SK-N-SH (cell line): ENCODE measurements around the gene UCN. TPM values are rescaled to one million over a fixed set of nuclear protein-coding genes. Genes with fewer than 3 reads are reported as not detected.

Source experiments
- CTCF ChIA-PET: fragments of 300-600, 350-600 bp; formaldehyde crosslinking; extraction: SDS; loops from one replicate; lab custom pipeline; 2021; lab: Yijun Ruan, JAX
- POLR2A ChIA-PET: fragments of 350-600 bp; sonication (Branson Sonifier 250); formaldehyde crosslinking; extraction: SDS; loops from one replicate; lab custom pipeline; 2020; ENCODE audit warnings: antibody characterized with exemption, inconsistent platforms; lab: Yijun Ruan, JAX
- DNase-seq: peaks from one replicate; pipeline ENCODE4 v3.0.0; 2012
- H2AFZ ChIP-seq: fragments of 200-600 bp; sonication (generic); 2 replicates; pipeline ENCODE4 v1.8.1; 2016; ENCODE audit warnings: antibody characterized with exemption, mild to moderate bottlenecking, low read depth
- H3F3A ChIP-seq: fragments of 200-600 bp; sonication (generic); replicated peaks from 2 replicates; pipeline ENCODE3; 2016; ENCODE audit warnings: antibody characterized with exemption, mild to moderate bottlenecking; ENCODE audit not compliant: insufficient read depth
- H3K27ac ChIP-seq, 2 experiments: fragments of 200-500 bp in 1 of 2; fragments of 200-600 bp in 1 of 2; sonication (Bioruptor generic) in 1 of 2; sonication (generic), shearing (Covaris generic) in 1 of 2; 2 replicates each; pipeline versions ENCODE4 v1.5.1 to v1.6.1; 2014 to 2016; ENCODE audit warnings: low read depth in 2 of 2, inconsistent platforms in 1 of 2, low read length in 1 of 2, mild to moderate bottlenecking in 1 of 2, mixed read lengths in 1 of 2
- H3K27me3 ChIP-seq: fragments of 200-600 bp; sonication (generic), shearing (Covaris generic); 2 replicates; pipeline ENCODE4 v1.6.1; 2016; ENCODE audit warnings: mixed run types; ENCODE audit not compliant: insufficient read depth
- H3K36me3 ChIP-seq, 2 experiments: fragments of 200-500 bp in 1 of 2; fragments of 200-600 bp in 1 of 2; sonication (Bioruptor generic) in 1 of 2; sonication (generic) in 1 of 2; replicated peaks in 1 of 2; 2 replicates each; pipeline versions ENCODE3 to v1.5.1; 2014 to 2016; ENCODE audit warnings: low read length in 1 of 2, mild to moderate bottlenecking in 1 of 2; ENCODE audit not compliant: insufficient read depth in 2 of 2, control insufficient read depth in 1 of 2
- H3K4me1 ChIP-seq, 2 experiments: fragments of 200-500 bp in 1 of 2; fragments of 200-600 bp in 1 of 2; sonication (Bioruptor generic) in 1 of 2; sonication (generic), shearing (Covaris generic) in 1 of 2; 2 replicates each; pipeline versions ENCODE4 v1.5.1 to v1.6.1; 2014 to 2016; ENCODE audit warnings: low read depth in 1 of 2, low read length in 1 of 2, mixed run types in 1 of 2; ENCODE audit not compliant: insufficient read depth in 2 of 2, control insufficient read depth in 1 of 2
- H3K4me2 ChIP-seq: fragments of 200-600 bp; sonication (generic), shearing (Covaris generic); 2 replicates; pipeline ENCODE4 v1.6.1; 2017; ENCODE audit warnings: mixed run types
- H3K4me3 ChIP-seq, 2 experiments: fragments of 200-500 bp in 1 of 2; fragments of 200-600 bp in 1 of 2; sonication (Bioruptor generic) in 1 of 2; sonication (generic), shearing (Covaris generic) in 1 of 2; 2 replicates each; pipeline versions ENCODE4 v1.5.1 to v1.8.1; 2014 to 2016; ENCODE audit warnings: low read depth in 2 of 2, inconsistent platforms in 1 of 2, low read length in 1 of 2, mild to moderate bottlenecking in 1 of 2, mixed read lengths in 1 of 2, moderate library complexity in 1 of 2
- H3K79me2 ChIP-seq: fragments of 200-600 bp; sonication (generic); 2 replicates; pipeline ENCODE4 v1.8.1; 2017; ENCODE audit warnings: mild to moderate bottlenecking; ENCODE audit not compliant: insufficient read depth
- H3K9ac ChIP-seq: fragments of 200-600 bp; sonication (generic); 2 replicates; pipeline ENCODE4 v1.6.1; 2017; ENCODE audit warnings: mixed run types
- H3K9me2 ChIP-seq: fragments of 200-600 bp; sonication (generic); 2 replicates; pipeline ENCODE4 v1.6.1; 2017; ENCODE audit warnings: mixed run types
- H3K9me3 ChIP-seq: fragments of 200-600 bp; sonication (generic); 2 replicates; pipeline ENCODE4 v1.6.1; 2017; ENCODE audit warnings: mixed run types, mild to moderate bottlenecking, moderate library complexity
- H4K20me1 ChIP-seq: fragments of 200-600 bp; sonication (generic); 2 replicates; pipeline ENCODE4 v1.6.1; 2017; ENCODE audit warnings: mild to moderate bottlenecking, mixed run types; ENCODE audit not compliant: insufficient read depth
- CHD2 ChIP-seq: fragments of 150-350 bp; IDR thresholded peaks from 2 replicates; pipeline ENCODE4 v1.6.1; 2018; ENCODE audit warnings: low read length; ENCODE audit not compliant: partially characterized antibody
- CTCF ChIP-seq: fragments of 200-600 bp; sonication (generic); IDR thresholded peaks from 2 replicates; pipeline ENCODE4 v1.6.1; 2017; ENCODE audit warnings: antibody characterized with exemption, mild to moderate bottlenecking, moderate library complexity
- ELF1 ChIP-seq: IDR thresholded peaks from 2 replicates; pipeline ENCODE4 v1.4.0; 2012
- FOSL2 ChIP-seq: IDR thresholded peaks from 2 replicates; pipeline ENCODE4 v1.4.0; 2012; ENCODE audit warnings: low read depth, mild to moderate bottlenecking, moderate library complexity, borderline replicate concordance
- FOXJ3 ChIP-seq: sonication (generic); formaldehyde crosslinking; IDR thresholded peaks from 2 replicates; pipeline ENCODE4 v1.5.1; 2020; ENCODE audit warnings: mild to moderate bottlenecking, missing genetic modification reagents
- FOXM1 ChIP-seq: IDR thresholded peaks from 2 replicates; pipeline ENCODE4 v1.4.0; 2012; ENCODE audit warnings: low read depth, mild to moderate bottlenecking
- GABPA ChIP-seq: IDR thresholded peaks from 2 replicates; pipeline ENCODE4 v1.4.0; 2012; ENCODE audit warnings: low read depth, mild to moderate bottlenecking
- IRF3 ChIP-seq: fragments of 150-350 bp; IDR thresholded peaks from 2 replicates; pipeline ENCODE4 v1.6.1; 2016; ENCODE audit warnings: mild to moderate bottlenecking, low read depth, low read length
- JUND ChIP-seq: IDR thresholded peaks from 2 replicates; pipeline ENCODE4 v1.4.0; 2012
- MEF2A ChIP-seq: IDR thresholded peaks from 2 replicates; pipeline ENCODE4 v1.4.0; 2012; ENCODE audit warnings: low read depth, borderline replicate concordance
- MXI1 ChIP-seq: IDR thresholded peaks from 2 replicates; pipeline ENCODE4 v1.6.1; 2012; ENCODE audit warnings: mild to moderate bottlenecking, low read depth, low read length, improper control_type of control experiment
- NRF1 ChIP-seq: IDR thresholded peaks from 2 replicates; pipeline ENCODE4 v1.6.1; 2012; ENCODE audit warnings: low read depth, mild to moderate bottlenecking, low read length
- POLR2AphosphoS5 ChIP-seq: IDR thresholded peaks from 2 replicates; pipeline ENCODE4 v1.6.1; 2012; ENCODE audit warnings: low read depth, low read length
- RCOR1 ChIP-seq: fragments of 150-350 bp; IDR thresholded peaks from 2 replicates; pipeline ENCODE4 v1.6.1; 2017; ENCODE audit warnings: antibody characterized with exemption, low read length
- RFX5 ChIP-seq: IDR thresholded peaks from 2 replicates; pipeline ENCODE4 v1.6.1; 2012; ENCODE audit warnings: mild to moderate bottlenecking, improper control_type of control experiment, low read length
- RXRA ChIP-seq: IDR thresholded peaks from 2 replicates; pipeline ENCODE4 v1.4.0; 2012; ENCODE audit warnings: low read depth, mild to moderate bottlenecking, borderline replicate concordance
- SMC3 ChIP-seq: IDR thresholded peaks from 2 replicates; pipeline ENCODE4 v1.6.1; 2012; ENCODE audit warnings: low read depth, low read length, improper control_type of control experiment
- TAF1 ChIP-seq: IDR thresholded peaks from 2 replicates; pipeline ENCODE4 v1.6.1; 2012; ENCODE audit warnings: low read depth, mild to moderate bottlenecking, low read length, moderate library complexity, borderline replicate concordance
- TEAD4 ChIP-seq: IDR thresholded peaks from 2 replicates; pipeline ENCODE4 v1.4.0; 2012; ENCODE audit warnings: mild to moderate bottlenecking, borderline replicate concordance; ENCODE audit not compliant: insufficient read depth
- USF1 ChIP-seq: IDR thresholded peaks from 2 replicates; pipeline ENCODE4 v1.4.0; 2012; ENCODE audit warnings: low read depth, borderline replicate concordance
- ZBTB33 ChIP-seq: IDR thresholded peaks from 2 replicates; pipeline ENCODE4 v1.4.0; 2012; ENCODE audit warnings: low read depth, borderline replicate concordance
- WGBS: methylation state at CpG from one replicate; pipeline ENCODE4 v1.1.6; 2017; ENCODE audit warnings: low lambda C conversion rate; 5-methylcytosine and 5-hydroxymethylcytosine counted together
- polyA plus RNA-seq, 3 experiments: library from polyadenylated mRNA; depleted of rRNA; stranded (reverse); fragments of >200 nt; gene quantifications; 2 replicates each; pipeline ENCODE4 v1.2.3, GENCODE V29; 2012
- TF ChIP-seq, protein P1 (sequence below): fragments of 150-350 bp; IDR thresholded peaks from 2 replicates; pipeline ENCODE4 v1.6.1; 2017; ENCODE audit warnings: antibody characterized with exemption, low read length, low read depth, borderline replicate concordance

UCN gene
- polyA plus RNA-seq, 1 of the 3 experiments (the other 2 are of a cell fraction), result 2.8 TPM

GRCh38 chr2:27270670-27271069, 37.6 kb downstream of the UCN start (continued):
- TF ChIP-seq, protein P1, sequence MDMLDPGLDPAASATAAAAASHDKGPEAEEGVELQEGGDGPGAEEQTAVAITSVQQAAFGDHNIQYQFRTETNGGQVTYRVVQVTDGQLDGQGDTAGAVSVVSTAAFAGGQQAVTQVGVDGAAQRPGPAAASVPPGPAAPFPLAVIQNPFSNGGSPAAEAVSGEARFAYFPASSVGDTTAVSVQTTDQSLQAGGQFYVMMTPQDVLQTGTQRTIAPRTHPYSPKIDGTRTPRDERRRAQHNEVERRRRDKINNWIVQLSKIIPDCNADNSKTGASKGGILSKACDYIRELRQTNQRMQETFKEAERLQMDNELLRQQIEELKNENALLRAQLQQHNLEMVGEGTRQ, result no peak
- no peak for TF ChIP-seq TAF1
- TF ChIP-seq SMC3, result no peak
- no peak for TF ChIP-seq JUND
- TF ChIP-seq ELF1, result no peak
- no peak for TF ChIP-seq MEF2A
- no peak for TF ChIP-seq IRF3
- TF ChIP-seq TEAD4, result no peak
- no peak for TF ChIP-seq NRF1
- no peak for TF ChIP-seq RXRA

- Histone ChIP-seq H3K4me2 (no peak overlapping the region), H3K79me2 (no peaks in the 10 kb centered on the region), H3K9me2 (no peaks in the 10 kb centered on the region), H3K36me3 (no peaks in the 10 kb centered on the region), H3K27me3 (peaks cover 46% of the 10 kb centered on the region), H3K4me1 (peaks cover 0 to 4% of the 10 kb centered on the region in 2 experiments; a peak in 1 of 4 replicates), H4K20me1 (no peaks in the 10 kb centered on the region), H3K27ac (no peak overlapping the region), H3F3A (peaks cover 6% of the 10 kb centered on the region), H2AFZ (no peak overlapping the region)
- CTCF ChIA-PET, result interaction anchor here (0.8 to 14.1 kb wide), 6 partner anchors 14 to 309 kb away, joined by 3 to 392 read pairs (median 4); partner anchors contain the start of gene TRIM54
- DNase-seq, result no peak
- 89% methylated on average over 3 of the region's 3 CpGs for WGBS
- no peak for TF ChIP-seq CHD2
- TF ChIP-seq IRF3, result no peak
- TF ChIP-seq FOSL2, result no peak
- TF ChIP-seq CTCF, result no peak
- no peak for TF ChIP-seq TEAD4
- TF ChIP-seq FOXM1, result no peak
- TF ChIP-seq MXI1, result no peak
- TF ChIP-seq SMC3, result no peak
- no peak for TF ChIP-seq GABPA
- no peak for TF ChIP-seq MEF2A
- TF ChIP-seq FOXJ3 (CRISPR knock-in tag), result no peak
- no peak for TF ChIP-seq USF1
- no peak for TF ChIP-seq ZBTB33
- TF ChIP-seq POLR2AphosphoS5, result no peak
- no peak for TF ChIP-seq RFX5
- TF ChIP-seq RCOR1, result no peak
- TF ChIP-seq, all 33 proteins: peak for 0
- Histone ChIP-seq H3K4me3 (no peak overlapping the region), H3K9ac (no peak overlapping the region), H3K9me3 (no peaks in the 10 kb centered on the region)
- POLR2A ChIA-PET, result no interaction called here
Measured at GRCh38 chr2:27270131-27270530, 38.1 kb downstream of the UCN start.
